WTC11 (cell line): ENCODE results near the gene MANBA.

Source experiments
- CTCF ChIP-seq: fragments of 200-600 bp; IDR thresholded peaks from 2 replicates; pipeline ENCODE4 v1.8.0; 2022; ENCODE audit warnings: antibody characterized with exemption
- NFYB ChIP-seq: sonication (generic); formaldehyde crosslinking; conservative IDR thresholded peaks from 2 replicates; pipeline ENCODE4 v1.8.0; 2022; ENCODE audit warnings: low read depth, missing genetic modification reagents
- PREB ChIP-seq: sonication (generic); formaldehyde crosslinking; IDR thresholded peaks from 2 replicates; pipeline ENCODE4 v1.8.1; 2022; ENCODE audit warnings: mild to moderate bottlenecking, missing genetic modification reagents, moderate library complexity, borderline replicate concordance
- TCF7 ChIP-seq: sonication (generic); formaldehyde crosslinking; IDR thresholded peaks from 2 replicates; pipeline ENCODE4 v1.8.0; 2022; ENCODE audit warnings: mild to moderate bottlenecking, low read depth, missing genetic modification reagents, moderate library complexity
- ZNF317 ChIP-seq: sonication (generic); formaldehyde crosslinking; IDR thresholded peaks from 2 replicates; pipeline ENCODE4 v1.8.1; 2023; ENCODE audit warnings: low read depth, mild to moderate bottlenecking, moderate library complexity, missing genetic modification reagents, borderline replicate concordance

GRCh38 chr4:102764901-102765300 is 4.1 kb upstream of the MANBA start:
- no peak for TF ChIP-seq TCF7
- TF ChIP-seq CTCF = no peak
- TF ChIP-seq PREB = no peak
- no peak for TF ChIP-seq NFYB (CRISPR knock-in tag)
- no peak for TF ChIP-seq ZNF317 (CRISPR knock-in tag)
